ENCODE measurements around the gene DHRSX. TPM values are rescaled to one million over a fixed set of nuclear protein-coding genes. Genes with fewer than 3 reads are reported as not detected.
"Not testable (repeated sequence)": the region's sequence is repeated elsewhere in the genome, so short reads cannot be mapped to it uniquely, and the experiment has no call there.

DHRSX gene
- total and polyA plus RNA-seq, 3 experiments from 2014 or later = 21.5 to 26.6 (median 25.3) TPM

DNA sequence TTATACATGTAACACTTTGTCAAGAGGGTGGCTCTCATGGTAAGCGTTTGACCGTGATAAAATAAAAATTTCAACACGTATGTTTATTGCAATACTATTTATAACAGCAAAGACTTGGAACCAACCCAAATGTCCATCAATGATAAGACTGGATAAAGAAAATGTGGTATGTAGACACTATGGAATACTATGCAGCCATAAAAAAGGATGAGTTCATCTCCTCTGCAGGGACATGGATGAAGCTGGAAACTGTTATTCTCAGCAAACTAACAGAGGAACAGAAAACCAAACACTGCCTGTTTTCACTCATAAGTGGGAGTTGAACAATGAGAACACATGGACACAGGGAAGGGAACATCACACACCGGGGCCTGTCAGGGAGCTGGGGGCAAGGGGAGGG lies 150.1 kb downstream of the DHRSX start:
- H3K4me3 Mint-ChIP-seq; H3K27ac Mint-ChIP-seq; H3K27me3 Mint-ChIP-seq; H3K4me1 Mint-ChIP-seq; CTCF ChIA-PET; H3K27ac ChIP-seq (ENCODE audit: low read depth, low read length); POLR2A ChIA-PET; H3K36me3 ChIP-seq (ENCODE audit: insufficient read depth, low read length); H3K27me3 ChIP-seq (ENCODE audit: insufficient read depth, low read length, poor library complexity, severe bottlenecking); H3K4me1 ChIP-seq (ENCODE audit: insufficient read depth, low read length); H3K4me3 ChIP-seq (ENCODE audit: low read length); H3K9me3 ChIP-seq (ENCODE audit: low read length); DNase-seq: not testable (repeated sequence)
- H3K9me3 Mint-ChIP-seq = peaks cover 0 to 13% (median 5%) of the 10 kb centered on the region in 5 donors
- H3K36me3 Mint-ChIP-seq = peaks cover 22 to 60% (median 60%) of the 10 kb centered on the region in 3 donors

DNA sequence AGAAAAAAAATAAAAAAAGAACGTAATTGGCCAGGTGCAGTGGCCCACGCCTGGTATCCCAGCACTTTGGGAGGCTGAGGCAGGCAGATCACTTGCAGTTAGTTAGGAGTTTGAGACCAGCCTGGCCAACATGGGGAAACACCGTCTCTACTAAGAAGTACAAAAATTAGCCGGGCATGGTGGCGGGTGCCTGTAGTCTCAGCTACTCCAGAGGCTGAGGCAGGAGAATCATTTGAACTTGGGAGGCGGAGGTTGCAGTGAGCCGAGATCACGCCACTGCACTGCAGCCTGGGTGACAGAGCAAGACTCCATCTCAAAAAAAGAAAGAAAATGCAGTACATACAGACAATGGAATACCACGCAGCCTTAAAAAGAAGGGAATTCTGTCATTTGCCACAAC lies 150.7 kb downstream of the DHRSX start:
- H3K27ac Mint-ChIP-seq; H3K36me3 ChIP-seq (ENCODE audit: insufficient read depth, low read length); H3K4me1 ChIP-seq (ENCODE audit: insufficient read depth, low read length); H3K4me1 Mint-ChIP-seq; POLR2A ChIA-PET; H3K4me3 Mint-ChIP-seq; DNase-seq; H3K27ac ChIP-seq (ENCODE audit: low read depth, low read length); CTCF ChIA-PET; H3K27me3 ChIP-seq (ENCODE audit: insufficient read depth, low read length, poor library complexity, severe bottlenecking); H3K9me3 ChIP-seq (ENCODE audit: low read length); H3K4me3 ChIP-seq (ENCODE audit: low read length); H3K27me3 Mint-ChIP-seq: not testable (repeated sequence)
- Mint-ChIP-seq H3K9me3 (peaks cover 0 to 13% (median 5%) of the 10 kb centered on the region in 5 donors), H3K36me3 (peaks cover 24 to 66% (median 65%) of the 10 kb centered on the region in 3 donors)

DNA sequence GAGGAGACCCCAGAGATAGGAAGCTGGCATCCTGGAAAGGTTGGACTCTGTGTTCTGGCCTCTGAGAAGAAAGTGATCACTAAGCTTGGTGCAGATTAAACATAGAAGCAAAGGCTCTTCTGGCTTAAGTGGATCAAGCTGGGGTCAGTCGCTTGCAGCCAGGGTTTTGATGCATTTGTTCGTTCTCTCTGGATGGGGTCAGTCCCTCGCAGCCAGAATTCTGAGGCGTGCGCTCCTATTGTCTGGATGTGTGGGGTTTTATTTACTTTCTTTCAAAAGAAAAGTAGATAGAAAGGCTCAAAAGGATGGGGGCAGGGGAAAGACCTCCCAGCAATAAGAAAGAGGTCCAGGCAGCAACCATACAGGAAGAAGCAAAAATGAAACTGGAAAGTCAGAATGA lies 152.6 kb downstream of the DHRSX start:
- H3K27me3 Mint-ChIP-seq = no peaks in the 10 kb centered on the region
- H3K36me3 Mint-ChIP-seq = peaks cover 30 to 69% (median 68%) of the 10 kb centered on the region in 3 donors
- H3K27ac Mint-ChIP-seq = no peak overlapping the region

DNA sequence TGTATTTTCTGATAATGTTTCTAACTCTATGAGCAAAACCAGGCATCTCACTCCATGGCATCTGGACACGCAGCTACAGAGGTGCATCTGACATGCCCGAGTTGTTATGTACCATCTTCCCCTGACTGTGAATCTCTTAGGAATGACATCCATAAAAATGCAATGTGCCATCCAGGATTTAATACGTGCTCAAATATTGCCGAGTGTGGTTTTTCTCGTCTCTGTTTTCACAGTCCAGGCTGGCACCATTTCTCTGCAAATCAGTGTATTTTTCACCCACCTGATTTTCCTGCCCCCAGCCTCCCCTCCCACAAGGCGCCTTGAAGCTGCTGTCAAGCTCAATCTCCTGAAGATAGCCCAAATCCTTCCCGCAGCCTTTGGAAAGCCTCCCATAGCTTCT lies 154.6 kb downstream of the DHRSX start:
- Mint-ChIP-seq H3K9me3 (peaks cover 0 to 16% (median 5%) of the 10 kb centered on the region in 5 donors), H3K36me3 (peaks cover 31 to 74% (median 67%) of the 10 kb centered on the region in 3 donors), H3K27ac (no peak overlapping the region), H3K4me3 (no peak overlapping the region), H3K27me3 (no peaks in the 10 kb centered on the region), H3K4me1 (no peaks in the 10 kb centered on the region)
- H3K4me3 ChIP-seq (ENCODE audit: low read length) = no peak overlapping the region
- no peaks in the 10 kb centered on the region for H3K27me3 ChIP-seq (ENCODE audit: insufficient read depth, low read length, poor library complexity, severe bottlenecking)
- no peak overlapping the region for H3K27ac ChIP-seq (ENCODE audit: low read depth, low read length)
- no peaks in the 10 kb centered on the region for H3K4me1 ChIP-seq (ENCODE audit: insufficient read depth, low read length)
- no peak for DNase-seq
- CTCF ChIA-PET = no interaction called here
- no peaks in the 10 kb centered on the region for H3K36me3 ChIP-seq (ENCODE audit: insufficient read depth, low read length)
- POLR2A ChIA-PET = no interaction called here
- no peaks in the 10 kb centered on the region for H3K9me3 ChIP-seq (ENCODE audit: low read length)

More for the DNA sequence above, 152.6 kb downstream of the DHRSX start:
- no peaks in the 10 kb centered on the region for H3K36me3 ChIP-seq (ENCODE audit: insufficient read depth, low read length)
- DNase-seq = no peak
- Mint-ChIP-seq H3K4me1 (peaks cover 0 to 8% (median 4%) of the 10 kb centered on the region in 3 donors), H3K4me3 (no peak overlapping the region), H3K9me3 (peaks cover 0 to 16% (median 5%) of the 10 kb centered on the region in 5 donors)
- no peak overlapping the region for H3K4me3 ChIP-seq (ENCODE audit: low read length)
- POLR2A ChIA-PET = no interaction called here
- H3K27me3 ChIP-seq (ENCODE audit: insufficient read depth, low read length, poor library complexity, severe bottlenecking) = no peaks in the 10 kb centered on the region
- no peak overlapping the region for H3K27ac ChIP-seq (ENCODE audit: low read depth, low read length)
- no peaks in the 10 kb centered on the region for H3K9me3 ChIP-seq (ENCODE audit: low read length)
- H3K4me1 ChIP-seq (ENCODE audit: insufficient read depth, low read length) = no peaks in the 10 kb centered on the region
- CTCF ChIA-PET = no interaction called here

DNA sequence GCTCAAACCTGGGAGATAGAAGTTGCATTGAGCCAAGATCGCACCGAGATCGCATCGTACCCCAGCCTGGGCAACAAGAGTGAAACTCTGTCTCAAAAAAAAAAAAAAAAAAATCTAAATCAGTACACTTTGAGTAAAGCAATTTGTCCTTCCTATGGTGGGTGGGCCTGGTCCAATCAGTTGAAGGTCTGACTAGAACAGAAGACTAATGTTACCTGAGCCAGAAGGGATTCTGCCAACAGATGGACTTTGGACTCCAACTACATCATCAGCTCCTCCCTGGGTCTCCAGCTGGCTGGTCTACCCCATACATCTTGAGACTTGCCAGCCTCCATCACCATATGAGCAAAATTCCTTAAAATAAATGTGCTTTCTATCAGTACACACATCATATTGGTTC lies 155.2 kb downstream of the DHRSX start:
- Mint-ChIP-seq H3K27ac (no peak overlapping the region), H3K4me3 (no peak overlapping the region), H3K9me3 (peaks cover 0 to 16% (median 5%) of the 10 kb centered on the region in 5 donors), H3K27me3 (no peaks in the 10 kb centered on the region), H3K4me1 (no peaks in the 10 kb centered on the region), H3K36me3 (peaks cover 34 to 72% (median 67%) of the 10 kb centered on the region in 3 donors)
- Histone ChIP-seq H3K27me3 (ENCODE audit: insufficient read depth, low read length, poor library complexity, severe bottlenecking) (no peaks in the 10 kb centered on the region), H3K27ac (ENCODE audit: low read depth, low read length) (no peak overlapping the region), H3K9me3 (ENCODE audit: low read length) (no peaks in the 10 kb centered on the region), H3K36me3 (ENCODE audit: insufficient read depth, low read length) (no peaks in the 10 kb centered on the region), H3K4me1 (ENCODE audit: insufficient read depth, low read length) (no peaks in the 10 kb centered on the region), H3K4me3 (ENCODE audit: low read length) (no peak overlapping the region)
- ChIA-PET POLR2A (no interaction called here), CTCF (no interaction called here)
- DNase-seq = no peak

DNA sequence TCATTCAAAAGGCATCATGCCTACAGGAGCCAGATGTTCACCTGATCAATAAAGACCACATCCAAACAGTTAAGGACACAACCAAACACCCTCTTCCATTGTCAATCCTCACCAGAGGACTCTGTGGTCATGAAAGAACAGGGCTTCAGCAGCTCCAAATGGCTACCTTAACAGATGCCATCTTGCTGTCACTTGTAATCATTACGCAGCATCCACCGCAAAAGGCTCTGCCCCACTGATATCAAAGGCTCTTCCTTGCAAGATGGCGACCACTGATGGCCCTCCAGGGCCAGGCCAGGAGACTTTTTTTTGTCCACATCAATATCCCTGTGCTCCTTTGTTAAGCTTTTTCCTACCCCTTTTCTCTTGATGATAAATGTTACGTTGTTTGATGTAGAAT lies 157.4 kb downstream of the DHRSX start:
- no peak for DNase-seq
- Mint-ChIP-seq H3K27me3 (peaks cover 0 to 2% of the 10 kb centered on the region in 2 donors), H3K9me3 (peaks cover 0 to 29% (median 9%) of the 10 kb centered on the region in 5 donors), H3K36me3 (peaks cover 36 to 86% (median 78%) of the 10 kb centered on the region in 3 donors), H3K4me1 (no peaks in the 10 kb centered on the region), H3K27ac (peak overlapping the region in 1 of 8 donors; percentile 17), H3K4me3 (no peak overlapping the region)
- Histone ChIP-seq H3K4me3 (ENCODE audit: low read length) (no peak overlapping the region), H3K27me3 (ENCODE audit: insufficient read depth, low read length, poor library complexity, severe bottlenecking) (no peaks in the 10 kb centered on the region), H3K36me3 (ENCODE audit: insufficient read depth, low read length) (no peaks in the 10 kb centered on the region), H3K27ac (ENCODE audit: low read depth, low read length) (no peak overlapping the region), H3K4me1 (ENCODE audit: insufficient read depth, low read length) (no peaks in the 10 kb centered on the region), H3K9me3 (ENCODE audit: low read length) (no peaks in the 10 kb centered on the region)
- POLR2A ChIA-PET = no interaction called here
- CTCF ChIA-PET = no interaction called here

DNA sequence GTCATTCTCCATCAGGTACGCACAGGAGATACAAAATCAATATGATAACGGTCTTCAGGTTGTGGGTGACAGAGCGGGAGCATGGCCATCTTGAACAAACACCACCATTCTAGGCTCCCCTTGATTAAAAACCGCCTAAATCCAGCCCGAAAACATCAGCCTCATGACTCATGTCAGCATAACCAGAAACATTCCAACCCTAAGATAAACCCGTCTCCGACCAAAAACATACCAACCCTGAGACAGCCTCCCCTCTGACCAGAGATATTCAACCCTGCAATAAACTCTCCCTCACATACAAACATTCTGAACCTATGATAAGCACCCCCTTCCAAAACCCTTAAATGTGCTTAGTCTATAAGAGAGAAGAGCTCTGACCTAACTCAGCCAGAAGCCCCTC lies 157.9 kb downstream of the DHRSX start:
- Histone ChIP-seq H3K27me3 (ENCODE audit: insufficient read depth, low read length, poor library complexity, severe bottlenecking) (no peaks in the 10 kb centered on the region), H3K36me3 (ENCODE audit: insufficient read depth, low read length) (no peaks in the 10 kb centered on the region), H3K4me3 (ENCODE audit: low read length) (no peak overlapping the region), H3K9me3 (ENCODE audit: low read length) (no peaks in the 10 kb centered on the region), H3K4me1 (ENCODE audit: insufficient read depth, low read length) (no peaks in the 10 kb centered on the region), H3K27ac (ENCODE audit: low read depth, low read length) (no peak overlapping the region)
- CTCF ChIA-PET = no interaction called here
- peaks cover 0 to 2% of the 10 kb centered on the region in 2 donors for H3K27me3 Mint-ChIP-seq
- H3K4me1 Mint-ChIP-seq = no peaks in the 10 kb centered on the region
- no peak overlapping the region for H3K27ac Mint-ChIP-seq
- POLR2A ChIA-PET = no interaction called here
- H3K36me3 Mint-ChIP-seq = peaks cover 35 to 83% (median 76%) of the 10 kb centered on the region in 3 donors
- no peak overlapping the region for H3K4me3 Mint-ChIP-seq
- peaks cover 0 to 29% (median 9%) of the 10 kb centered on the region in 5 donors for H3K9me3 Mint-ChIP-seq
- no peak for DNase-seq

DNA sequence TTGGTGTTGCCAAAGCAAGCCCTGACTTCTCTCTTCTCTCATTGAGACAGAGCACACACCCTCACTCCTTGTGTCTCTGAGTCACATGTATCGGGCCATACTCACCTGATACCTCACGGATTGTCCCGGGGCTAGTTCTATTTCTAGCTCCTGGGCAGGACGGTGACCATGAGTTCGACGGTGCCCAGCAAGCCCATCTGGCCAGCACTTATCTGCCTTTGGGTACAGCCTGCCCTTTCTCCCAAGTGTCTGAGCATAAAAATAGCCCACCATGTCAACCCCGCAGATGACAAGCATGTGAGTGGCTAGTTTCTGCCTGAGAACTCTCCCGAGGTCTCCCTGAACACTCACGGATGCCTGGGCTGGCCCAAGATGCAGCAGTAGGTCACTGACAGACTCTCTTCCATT lies 158.5 kb downstream of the DHRSX start:
- Histone ChIP-seq H3K4me1 (ENCODE audit: insufficient read depth, low read length) (no peaks in the 10 kb centered on the region), H3K9me3 (ENCODE audit: low read length) (no peaks in the 10 kb centered on the region), H3K27ac (ENCODE audit: low read depth, low read length) (no peak overlapping the region), H3K27me3 (ENCODE audit: insufficient read depth, low read length, poor library complexity, severe bottlenecking) (no peaks in the 10 kb centered on the region), H3K4me3 (ENCODE audit: low read length) (no peak overlapping the region), H3K36me3 (ENCODE audit: insufficient read depth, low read length) (no peaks in the 10 kb centered on the region)
- Mint-ChIP-seq H3K36me3 (peaks cover 35 to 86% (median 78%) of the 10 kb centered on the region in 3 donors), H3K27ac (no peak overlapping the region), H3K4me1 (no peaks in the 10 kb centered on the region), H3K27me3 (peaks cover 0 to 2% of the 10 kb centered on the region in 2 donors), H3K4me3 (no peak overlapping the region), H3K9me3 (peaks cover 0 to 29% (median 9%) of the 10 kb centered on the region in 5 donors)
- POLR2A ChIA-PET = no interaction called here
- DNase-seq = no peak
- CTCF ChIA-PET = no interaction called here

DNA sequence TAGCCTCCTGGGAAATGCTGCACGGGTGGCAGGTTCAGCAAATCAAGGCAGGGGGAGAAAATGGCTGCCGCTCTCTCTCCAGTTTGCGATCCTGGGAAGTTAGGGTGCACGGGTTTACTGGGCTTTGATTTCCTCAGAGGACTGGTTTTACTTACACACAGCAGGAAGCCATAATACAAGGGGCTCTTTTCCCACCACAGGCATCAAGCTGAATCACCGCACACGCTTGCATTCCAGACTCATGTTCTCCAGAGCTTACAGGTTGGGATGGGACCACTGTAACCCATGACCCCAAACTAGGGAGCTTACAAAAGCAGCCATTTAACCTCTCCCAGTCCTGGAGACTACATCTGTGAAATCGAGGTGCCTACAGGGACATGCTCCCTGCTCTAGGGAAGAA lies 159.8 kb downstream of the DHRSX start:
- DNase-seq = no peak
- Histone ChIP-seq H3K9me3 (ENCODE audit: low read length) (no peaks in the 10 kb centered on the region), H3K27ac (ENCODE audit: low read depth, low read length) (no peak overlapping the region), H3K36me3 (ENCODE audit: insufficient read depth, low read length) (no peaks in the 10 kb centered on the region), H3K27me3 (ENCODE audit: insufficient read depth, low read length, poor library complexity, severe bottlenecking) (no peaks in the 10 kb centered on the region), H3K4me3 (ENCODE audit: low read length) (no peak overlapping the region), H3K4me1 (ENCODE audit: insufficient read depth, low read length) (no peaks in the 10 kb centered on the region)
- peaks cover 27 to 79% (median 69%) of the 10 kb centered on the region in 3 donors for H3K36me3 Mint-ChIP-seq
- no peak overlapping the region for H3K27ac Mint-ChIP-seq
- no peak overlapping the region for H3K4me3 Mint-ChIP-seq
- H3K9me3 Mint-ChIP-seq = peaks cover 0 to 21% (median 6%) of the 10 kb centered on the region in 5 donors
- CTCF ChIA-PET = no interaction called here
- peaks cover 0 to 2% of the 10 kb centered on the region in 2 donors for H3K27me3 Mint-ChIP-seq
- H3K4me1 Mint-ChIP-seq = no peaks in the 10 kb centered on the region
- POLR2A ChIA-PET = no interaction called here
